Mucosa of descending colon (tissue), 3 donors: Measurements from ENCODE around the gene RAD51C. TPM values are rescaled to one million over a fixed set of nuclear protein-coding genes. Genes with fewer than 3 reads are reported as not detected.

Experiments
- ATAC-seq: fragments of 200-7000 bp; cut with Tn5 transposase; one replicate; pipeline ENCODE4 v1.9.1; 2020; ENCODE audit warnings: mild to moderate bottlenecking, moderate library complexity
- DNase-seq, 3 donors: peaks; one replicate each; pipeline ENCODE4 v3.0.0-alpha.2; 2020
- H3K36me3 ChIP-seq: fragments of 200-600 bp; one replicate; pipeline ENCODE4 v1.8.0; 2021; ENCODE audit warnings: low read depth, mild to moderate bottlenecking
- H3K4me1 ChIP-seq: fragments of 200-600 bp; one replicate; pipeline ENCODE4 v1.8.0; 2021; ENCODE audit warnings: low read depth, mild to moderate bottlenecking
- H3K4me3 ChIP-seq: fragments of 200-600 bp; one replicate; pipeline ENCODE4 v1.8.0; 2021; ENCODE audit warnings: mild to moderate bottlenecking
- H3K9me3 ChIP-seq: fragments of 200-600 bp; one replicate; pipeline ENCODE4 v1.8.0; 2021; ENCODE audit warnings: mild to moderate bottlenecking
- CTCF ChIP-seq: fragments of 200-600 bp; IDR thresholded peaks from one replicate; pipeline ENCODE4 v1.8.0; 2022; ENCODE audit warnings: antibody characterized with exemption, mild to moderate bottlenecking
- intact Hi-C, 2 donors: fragments of 100-400 bp; cut with DNase I in 1 of 2; cut with micrococcal nuclease in 1 of 2; formaldehyde crosslinking; loops; one replicate each; pipeline versions ENCODE4 v1.11.0 to v1.11.1; 2022; cut with DNase I, micrococcal nuclease
- total RNA-seq, 3 donors: library from RNA; stranded (reverse); fragmentation: NEBNext Ultra II Directional in 2 of 3; extraction: Animal tissue kit (Norgen Biotek cat#: 25700) in 2 of 3; gene quantifications; one replicate each; pipeline versions ENCODE4 v1.2.1 to v1.2.4, GENCODE V29; 2021 to 2023
- donor health status: DM: no; HTN: no; CAD: no; lungs with moderate emphysema.
- donor health status: DM: no; HTN: no; CAD: no.
- donor health status: DM: no; HTN: yes; CAD: no.

RAD51C gene
- total RNA-seq, 3 donors from 2014 or later: 6.2 to 20.3 (median 18.9) TPM

- intact Hi-C loops: no loop called here
- ATAC-seq: no peak
- H3K9me3 ChIP-seq: no peaks in the 10 kb centered on the region
- no peaks in the 10 kb centered on the region for H3K36me3 ChIP-seq
- H3K4me3 ChIP-seq: no peak overlapping the region
- no peak for DNase-seq
- no peak for TF ChIP-seq CTCF
- no peaks in the 10 kb centered on the region for H3K4me1 ChIP-seq
Observed at GRCh38 chr17:58783380-58783779, 91.0 kb downstream of the RAD51C start.

GRCh38 chr17:58785097-58785496, 92.7 kb downstream of the RAD51C start:
- Histone ChIP-seq H3K4me3 (no peak overlapping the region), H3K9me3 (no peaks in the 10 kb centered on the region), H3K36me3 (no peaks in the 10 kb centered on the region), H3K4me1 (no peaks in the 10 kb centered on the region)
- intact Hi-C loops: no loop called here
- no peak for DNase-seq
- no peak for ATAC-seq
- TF ChIP-seq CTCF: no peak

Other genes starting within 250 kb of the RAD51C start
- gene HSF5, start 204.2 kb upstream of the RAD51C start, total RNA-seq: under 1 TPM in 2 of 3 donors, not detected in 1; 0.07 to 0.09 TPM
- 10 to 100 TPM; 38.9 to 61.9 (median 47.3) TPM for gene MTMR4, start 178.0 kb upstream of the RAD51C start, total RNA-seq
- under 1 TPM in 1 of 3 donors, not detected in 2; 0.28 TPM for gene TEX14, start 557 bp upstream of the RAD51C start, total RNA-seq
- under 1 TPM in 2 of 3 donors, not detected in 1; 0.47 to 0.48 TPM for gene PPM1E, start 63.3 kb downstream of the RAD51C start, total RNA-seq